ENCODE data around the gene LGALS4.
A peak's percentile ranks its signal among the peaks of the same experiment; 100 is the strongest.
"Not testable (repeated sequence)": the region's sequence is repeated elsewhere in the genome, so short reads cannot be mapped to it uniquely, and the experiment has no call there.

LGALS4 gene

DNA sequence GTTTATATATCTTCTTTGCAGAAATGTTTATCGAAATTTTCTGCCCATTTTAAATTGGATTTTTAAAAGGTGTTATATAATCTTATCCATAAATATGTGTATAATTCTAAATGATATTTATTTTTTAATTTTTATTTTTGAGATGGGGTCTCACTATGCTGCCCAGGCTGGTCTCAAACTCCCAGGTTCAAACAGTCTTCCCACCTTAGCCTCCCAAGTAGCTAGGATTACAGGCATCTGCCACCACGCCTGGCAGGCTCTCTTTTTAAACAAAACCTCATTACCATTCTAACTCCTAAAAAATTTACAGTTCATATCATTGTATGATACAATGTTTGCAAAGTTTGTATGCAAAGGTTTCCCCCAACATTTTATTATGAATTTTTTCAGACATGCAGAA is 16.6 kb downstream of the LGALS4 start:
- FAIRE-seq: no peak
- no peak for DNase-seq (ENCODE audit: insufficient read length)
- no peak for TF ChIP-seq POLR2A (IDR thresholded peaks at IDR 0.05; ENCODE audit: low read depth, low read length)
- TF ChIP-seq TAF1 (IDR thresholded peaks at IDR 0.05; ENCODE audit: borderline replicate concordance, low read depth, low read length): no peak
- TF ChIP-seq POLR2AphosphoS5 (IDR thresholded peaks at IDR 0.05; ENCODE audit: low read depth, low read length): no peak

GRCh38 chr19:38795549-38795948 is 17.2 kb downstream of the LGALS4 start:
- DNase-seq (ENCODE audit: insufficient read length): no peak
- TF ChIP-seq POLR2A (IDR thresholded peaks at IDR 0.05; ENCODE audit: low read depth, low read length) (no peak), POLR2AphosphoS5 (IDR thresholded peaks at IDR 0.05; ENCODE audit: low read depth, low read length) (no peak), TAF1 (IDR thresholded peaks at IDR 0.05; ENCODE audit: borderline replicate concordance, low read depth, low read length) (no peak)
- FAIRE-seq: no peak

- no peak for FAIRE-seq
Observed at GRCh38 chr19:38793671-38794070, 19.1 kb downstream of the LGALS4 start.

DNA sequence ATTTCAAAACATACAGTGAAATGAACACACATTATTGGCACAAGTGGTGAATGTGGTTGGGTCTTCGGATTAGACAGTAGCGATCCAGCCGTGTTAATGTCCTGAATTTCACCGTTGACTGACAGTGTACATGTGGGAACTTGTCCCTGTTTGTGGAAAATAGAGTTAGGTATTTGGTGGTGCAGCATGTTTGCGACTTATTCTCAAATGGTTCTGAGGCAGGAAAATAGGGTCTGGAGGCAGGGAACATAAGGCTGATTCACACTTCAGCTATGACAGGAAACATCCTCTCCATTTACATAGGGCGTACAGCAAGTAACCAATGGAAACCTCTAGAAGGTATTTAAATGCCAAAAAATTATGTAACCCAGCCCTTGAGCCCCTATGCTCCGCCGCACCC is 19.6 kb downstream of the LGALS4 start:
- TF ChIP-seq POLR2AphosphoS5 (IDR thresholded peaks at IDR 0.05; ENCODE audit: low read depth, low read length): no peak
- TF ChIP-seq POLR2A (IDR thresholded peaks at IDR 0.05; ENCODE audit: low read depth, low read length): no peak
- no peak for TF ChIP-seq TAF1 (IDR thresholded peaks at IDR 0.05; ENCODE audit: borderline replicate concordance, low read depth, low read length)
- DNase-seq (ENCODE audit: insufficient read length): no peak
- FAIRE-seq: no peak

More at GRCh38 chr19:38793671-38794070, 19.1 kb downstream of the LGALS4 start:
- DNase-seq (ENCODE audit: insufficient read length): no peak
- TF ChIP-seq POLR2AphosphoS5 (IDR thresholded peaks at IDR 0.05; ENCODE audit: low read depth, low read length) (no peak), POLR2A (IDR thresholded peaks at IDR 0.05; ENCODE audit: low read depth, low read length) (no peak), TAF1 (IDR thresholded peaks at IDR 0.05; ENCODE audit: borderline replicate concordance, low read depth, low read length) (no peak)

DNA sequence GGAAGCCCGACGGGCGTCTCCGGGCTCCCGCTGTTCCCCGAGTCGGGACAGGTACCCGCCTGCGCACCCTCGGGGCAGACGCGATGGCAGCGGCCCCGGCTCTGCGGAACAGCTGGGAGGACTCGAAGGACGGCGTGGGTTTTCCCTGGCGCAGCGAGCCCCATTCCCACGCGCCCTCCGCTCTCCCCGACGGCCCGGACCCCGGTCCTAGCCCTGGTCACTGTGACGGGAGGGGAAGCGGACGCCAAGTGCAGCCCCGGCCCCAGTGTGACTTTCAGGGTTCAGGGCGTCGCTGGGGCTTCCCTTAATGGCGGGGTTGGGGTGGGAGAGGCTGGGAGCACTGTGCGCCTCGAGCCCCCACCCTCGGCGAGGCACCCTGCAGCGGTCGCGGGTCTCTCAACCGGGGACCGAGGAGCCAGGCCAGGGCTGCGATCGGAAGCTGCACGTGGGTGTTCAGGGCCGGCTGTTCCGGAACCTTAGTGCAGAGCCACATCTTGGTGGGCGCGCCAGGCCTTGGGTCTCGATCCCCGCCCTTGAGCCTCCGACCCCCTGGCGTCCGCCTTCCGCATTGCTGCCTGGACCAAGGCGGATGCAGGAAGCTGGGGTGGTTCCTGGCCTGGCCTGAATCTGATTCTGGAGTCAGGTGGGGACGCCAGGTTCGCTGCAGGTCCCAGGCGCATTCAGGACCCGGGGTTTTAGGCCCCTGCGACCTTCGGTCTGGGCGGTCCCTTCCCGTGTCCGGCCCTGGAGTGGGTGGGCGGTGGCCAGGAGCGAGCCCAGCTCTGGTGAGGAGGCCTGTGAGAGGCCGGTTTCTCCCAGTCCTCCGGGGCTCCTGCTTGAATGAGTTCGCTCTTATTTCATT is 20.3 kb downstream of the LGALS4 start:
- DNase-seq (ENCODE audit: insufficient read length): no peak
- TF ChIP-seq POLR2AphosphoS5 (IDR thresholded peaks at IDR 0.05; ENCODE audit: low read depth, low read length) (no peak), POLR2A (IDR thresholded peaks at IDR 0.05; ENCODE audit: low read depth, low read length) (no peak), TAF1 (IDR thresholded peaks at IDR 0.05; ENCODE audit: borderline replicate concordance, low read depth, low read length) (no peak)
- FAIRE-seq: no peak

- FAIRE-seq: peak; percentile 100
- DNase-seq (ENCODE audit: insufficient read length): not testable (repeated sequence)
Observed at GRCh38 chr19:38791451-38792064, 21.2 kb downstream of the LGALS4 start.

DNA sequence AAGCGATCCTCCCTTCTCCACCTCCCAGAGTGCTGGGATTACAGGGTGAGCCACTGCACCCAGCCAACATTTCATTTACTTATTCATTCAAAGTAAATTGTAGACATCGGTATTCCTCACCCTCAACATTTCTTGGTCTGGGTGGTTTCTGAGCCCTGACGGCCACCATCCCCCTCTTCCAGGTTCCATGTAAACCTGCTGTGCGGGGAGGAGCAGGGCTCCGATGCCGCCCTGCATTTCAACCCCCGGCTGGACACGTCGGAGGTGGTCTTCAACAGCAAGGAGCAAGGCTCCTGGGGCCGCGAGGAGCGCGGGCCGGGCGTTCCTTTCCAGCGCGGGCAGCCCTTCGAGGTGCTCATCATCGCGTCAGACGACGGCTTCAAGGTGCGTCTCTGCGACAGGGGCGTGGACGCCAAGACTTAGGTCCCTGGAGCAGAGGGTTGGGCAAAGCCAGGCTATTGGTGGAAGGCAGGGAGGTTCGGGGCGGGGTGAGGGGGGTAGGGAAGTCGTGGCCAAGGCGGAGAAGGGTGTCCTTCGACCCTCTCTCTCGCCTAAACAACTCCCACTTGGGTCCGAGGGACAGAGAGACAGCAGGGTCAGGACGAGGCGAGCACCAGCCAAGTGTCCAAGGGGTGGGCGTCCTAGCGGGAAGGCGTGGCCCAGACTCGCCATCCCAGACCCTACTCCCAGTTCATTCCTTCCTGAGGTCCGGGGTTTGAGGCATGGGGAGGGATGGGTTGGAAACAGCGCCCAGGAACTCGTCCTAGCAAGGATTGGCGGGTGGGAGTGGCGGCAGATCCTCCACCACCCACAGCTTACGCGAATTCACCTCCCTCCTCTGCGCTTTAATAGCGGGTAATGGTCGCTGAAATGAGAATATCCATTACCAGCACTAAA is 22.0 kb downstream of the LGALS4 start:
- DNase-seq (ENCODE audit: insufficient read length); FAIRE-seq: not testable (repeated sequence)

GRCh38 chr19:38788478-38789243 is 24.1 kb downstream of the LGALS4 start, which contains the start of gene LGALS7B:
Gene LGALS7B (plus strand): TSS chr19:38789200. CDS start chr19:38789227, 27 bp downstream.
- TF ChIP-seq POLR2A (IDR thresholded peaks at IDR 0.05; ENCODE audit: low read depth, low read length) (no peak), POLR2AphosphoS5 (IDR thresholded peaks at IDR 0.05; ENCODE audit: low read depth, low read length) (no peak), TAF1 (IDR thresholded peaks at IDR 0.05; ENCODE audit: borderline replicate concordance, low read depth, low read length) (no peak)
- DNase-seq (ENCODE audit: insufficient read length) (no peak), FAIRE-seq (no peak)

DNA sequence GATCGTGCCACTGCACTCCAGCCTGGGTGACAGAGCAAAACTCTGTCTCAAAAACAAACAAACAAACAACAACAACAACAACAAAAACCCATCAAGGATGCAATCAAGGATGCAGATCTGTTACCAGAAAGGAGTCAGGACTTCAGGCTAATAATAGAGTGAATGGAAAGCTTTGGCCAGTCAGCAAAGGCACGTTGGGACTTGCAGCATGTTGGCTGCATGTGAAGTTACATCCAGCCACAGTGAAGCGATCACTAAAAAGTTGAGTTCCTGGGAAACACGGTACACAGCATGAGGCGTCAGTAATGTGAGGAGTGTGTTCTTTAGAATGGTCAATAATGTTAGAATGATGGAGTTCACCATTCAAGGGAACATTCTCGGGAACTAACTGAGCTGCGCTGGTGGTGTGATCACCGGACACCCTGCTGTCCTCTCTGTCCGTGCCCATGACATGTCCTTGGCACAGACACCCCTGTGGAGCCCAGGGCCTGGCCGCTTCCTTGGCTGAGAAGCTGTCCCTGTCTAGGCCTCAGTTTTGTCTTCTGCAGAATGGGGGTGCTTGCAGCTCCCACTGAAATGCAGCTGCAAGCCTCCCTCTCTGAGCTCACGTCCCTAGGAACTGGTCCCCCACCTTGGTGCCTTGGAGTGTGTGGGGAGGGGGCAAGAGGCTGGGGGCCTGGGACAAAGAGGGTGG is 26.0 kb downstream of the LGALS4 start:
- TF ChIP-seq POLR2A (IDR thresholded peaks at IDR 0.05; ENCODE audit: low read depth, low read length) (no peak), TAF1 (IDR thresholded peaks at IDR 0.05; ENCODE audit: borderline replicate concordance, low read depth, low read length) (no peak), POLR2AphosphoS5 (IDR thresholded peaks at IDR 0.05; ENCODE audit: low read depth, low read length) (no peak)
- no peak for DNase-seq (ENCODE audit: insufficient read length)
- no peak for FAIRE-seq

- FAIRE-seq; DNase-seq (ENCODE audit: insufficient read length): not testable (repeated sequence)
Observed at GRCh38 chr19:38786061-38786460, 26.7 kb downstream of the LGALS4 start.
